ENCODE data around the gene JUP.

DNA sequence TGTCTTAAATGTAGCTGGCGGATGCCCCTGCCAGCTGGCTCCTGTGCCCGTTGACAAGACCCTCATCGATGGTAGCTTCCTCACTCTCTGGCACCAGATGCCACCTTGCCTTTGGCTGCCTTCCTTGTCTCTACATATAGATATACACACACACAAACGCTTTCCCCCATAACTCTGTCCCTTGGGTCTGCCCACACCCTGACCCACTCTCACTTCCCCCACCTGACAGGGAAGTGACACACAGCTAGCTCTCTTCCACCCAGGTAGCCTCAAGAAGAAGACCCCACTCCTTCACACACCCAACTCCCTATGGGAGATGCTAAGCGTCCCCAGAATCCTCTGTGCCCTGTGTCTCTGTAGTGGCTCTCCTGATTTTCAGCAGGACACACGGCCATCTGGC is 25.6 kb downstream of the JUP start:
- TF ChIP-seq CTCF (IDR thresholded peaks at IDR 0.05) (no peak), POLR2A (IDR thresholded peaks at IDR 0.05) (no peak)

Data from esophagus squamous epithelium (tissue), 4 donors.